Fibroblast of gingiva (primary cell): ENCODE data around the gene SUMF1.

Experiments
- DNase-seq: peaks from one replicate; pipeline ENCODE4 v3.0.0-alpha.2; 2011; ENCODE audit warnings: low read depth

Gene SUMF1

GRCh38 chr3:4387210-4388204, 79.6 kb downstream of the SUMF1 start:
- DNase-seq: no peak

- DNase-seq: no peak
These were observed 81.9 kb downstream of the SUMF1 start for GRCh38 chr3:4385201-4385600.

GRCh38 chr3:4380013-4380412, 87.1 kb downstream of the SUMF1 start:
- DNase-seq: no peak

GRCh38 chr3:4376499-4376898, 90.6 kb downstream of the SUMF1 start:
- DNase-seq: peak; percentile 11

- DNase-seq: no peak
These were observed 91.2 kb downstream of the SUMF1 start for GRCh38 chr3:4375911-4376310.

GRCh38 chr3:4373669-4374068, 93.4 kb downstream of the SUMF1 start:
- DNase-seq: no peak

- DNase-seq: no peak
These were observed 104.5 kb downstream of the SUMF1 start for GRCh38 chr3:4362523-4362922.

- DNase-seq: no peak
These were observed 106.3 kb downstream of the SUMF1 start for GRCh38 chr3:4360817-4361216.

GRCh38 chr3:4359805-4360502, 107.1 kb downstream of the SUMF1 start:
- DNase-seq: peak; percentile 53

- peak; percentile 20 for DNase-seq
These were observed 108.8 kb downstream of the SUMF1 start for GRCh38 chr3:4358273-4358672.

GRCh38 chr3:4356546-4357410, 110.3 kb downstream of the SUMF1 start:
- DNase-seq: no peak

- DNase-seq: no peak
These were observed 110.9 kb downstream of the SUMF1 start for GRCh38 chr3:4356220-4356540.

- DNase-seq: no peak
These were observed 111.5 kb downstream of the SUMF1 start for GRCh38 chr3:4355401-4356219.

GRCh38 chr3:4351872-4352271, 115.2 kb downstream of the SUMF1 start:
- no peak for DNase-seq

- DNase-seq: no peak
These were observed 115.8 kb downstream of the SUMF1 start for GRCh38 chr3:4351164-4351855.

- peak; percentile 67 for DNase-seq
These were observed 116.3 kb downstream of the SUMF1 start for GRCh38 chr3:4350789-4351163.

- peak; percentile 78 for DNase-seq
These were observed 123.8 kb downstream of the SUMF1 start for GRCh38 chr3:4343258-4343657.

- no peak for DNase-seq
These were observed 125.8 kb downstream of the SUMF1 start for GRCh38 chr3:4341336-4341675.

- no peak for DNase-seq
These were observed 126.4 kb downstream of the SUMF1 start for GRCh38 chr3:4340411-4341335.

- no peak for DNase-seq
These were observed 127.0 kb downstream of the SUMF1 start for GRCh38 chr3:4340077-4340410.
